Ovary (tissue), 3 donors: ENCODE results near the gene C12orf54.

Experiments used
- EP300 ChIP-seq: sonication (generic); formaldehyde crosslinking; IDR thresholded peaks from one replicate; pipeline ENCODE4 v1.6.1; 2017; ENCODE audit warnings: antibody characterized with exemption
- TF ChIP-seq, protein P1 (sequence below), 3 donors: fragments of 450-650 bp in 2 of 3; fragments of 200-600 bp in 1 of 3; IDR thresholded peaks; one replicate each; pipeline versions ENCODE4 v1.5.1 to v1.8.0; 2016 to 2022; ENCODE audit warnings: antibody characterized with exemption in 3 of 3, mild to moderate bottlenecking in 1 of 3
- donor health status: DM: no; HTN: no; CAD: no.

DNA sequence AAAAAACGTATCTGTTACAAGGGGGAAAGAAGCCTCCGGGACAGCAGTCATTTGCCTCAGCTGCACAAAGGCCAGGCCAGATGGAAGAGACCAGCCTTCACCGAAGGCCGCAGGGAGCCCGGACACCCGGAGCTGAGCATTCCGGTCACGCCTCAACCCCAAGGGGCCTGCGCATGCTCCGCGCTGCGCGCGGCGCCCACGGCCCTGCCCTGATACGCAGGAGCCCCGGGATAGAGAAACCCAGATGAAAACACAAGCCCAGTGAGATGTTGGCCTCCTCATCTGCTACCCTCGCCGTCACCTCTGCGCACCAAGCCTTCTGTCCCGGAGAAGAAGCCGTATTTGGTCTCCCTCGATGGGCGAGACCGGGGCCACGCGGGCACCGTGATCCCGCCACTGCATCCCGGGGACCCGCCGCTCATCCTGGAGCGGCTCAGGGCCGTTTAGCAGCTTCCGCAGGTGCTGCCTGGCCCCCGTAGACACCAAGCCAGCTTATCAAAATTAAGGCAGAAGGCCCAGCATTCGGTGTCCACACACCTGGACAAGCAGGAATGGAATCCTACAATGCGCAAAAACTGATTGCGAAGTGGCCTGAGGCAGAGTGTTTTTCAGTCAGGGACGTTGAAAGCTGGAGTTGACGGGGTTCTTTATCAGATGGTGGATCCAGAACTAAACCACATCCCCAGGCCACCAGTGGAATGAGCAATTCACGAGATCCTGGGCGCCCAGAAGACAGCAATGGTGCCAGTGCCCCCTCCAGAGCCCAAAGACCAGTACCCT is 45.8 kb downstream of the C12orf54 start:
- TF ChIP-seq, protein P1, sequence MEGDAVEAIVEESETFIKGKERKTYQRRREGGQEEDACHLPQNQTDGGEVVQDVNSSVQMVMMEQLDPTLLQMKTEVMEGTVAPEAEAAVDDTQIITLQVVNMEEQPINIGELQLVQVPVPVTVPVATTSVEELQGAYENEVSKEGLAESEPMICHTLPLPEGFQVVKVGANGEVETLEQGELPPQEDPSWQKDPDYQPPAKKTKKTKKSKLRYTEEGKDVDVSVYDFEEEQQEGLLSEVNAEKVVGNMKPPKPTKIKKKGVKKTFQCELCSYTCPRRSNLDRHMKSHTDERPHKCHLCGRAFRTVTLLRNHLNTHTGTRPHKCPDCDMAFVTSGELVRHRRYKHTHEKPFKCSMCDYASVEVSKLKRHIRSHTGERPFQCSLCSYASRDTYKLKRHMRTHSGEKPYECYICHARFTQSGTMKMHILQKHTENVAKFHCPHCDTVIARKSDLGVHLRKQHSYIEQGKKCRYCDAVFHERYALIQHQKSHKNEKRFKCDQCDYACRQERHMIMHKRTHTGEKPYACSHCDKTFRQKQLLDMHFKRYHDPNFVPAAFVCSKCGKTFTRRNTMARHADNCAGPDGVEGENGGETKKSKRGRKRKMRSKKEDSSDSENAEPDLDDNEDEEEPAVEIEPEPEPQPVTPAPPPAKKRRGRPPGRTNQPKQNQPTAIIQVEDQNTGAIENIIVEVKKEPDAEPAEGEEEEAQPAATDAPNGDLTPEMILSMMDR (IDR thresholded peaks at IDR 0.05) = no peak
- no peak for TF ChIP-seq EP300
